HEK293T (cell line): ENCODE measurements around the gene SEMA4C.

Source experiments
- CTCF ChIA-PET: fragments of 350-600 bp; formaldehyde crosslinking; extraction: SDS; loops from one replicate; lab custom pipeline; 2021; ENCODE audit warnings: antibody characterized with exemption, inconsistent platforms; lab: Yijun Ruan, JAX
- POLR2A ChIA-PET: fragments of 350-600 bp; formaldehyde crosslinking; extraction: SDS; loops from one replicate; lab custom pipeline; 2020; ENCODE audit warnings: antibody characterized with exemption, inconsistent platforms; lab: Yijun Ruan, JAX
- DNase-seq: peaks from one replicate; pipeline ENCODE4 v3.0.0; 2012; ENCODE audit warnings: mixed read lengths; ENCODE audit errors: extremely low spot score
- ARNT ChIP-seq: fragments of 450-650 bp; IDR thresholded peaks from 2 replicates; pipeline ENCODE4 v1.6.1; 2017; ENCODE audit warnings: mild to moderate bottlenecking
- BHLHE40 ChIP-seq: fragments of 450-650 bp; IDR thresholded peaks from 2 replicates; pipeline ENCODE4 v1.6.1; 2016; ENCODE audit warnings: mild to moderate bottlenecking, moderate library complexity, borderline replicate concordance
- CTBP1 ChIP-seq: fragments of 450-650 bp; IDR thresholded peaks from 2 replicates; pipeline ENCODE4 v1.6.1; 2016; ENCODE audit warnings: borderline replicate concordance
- ELF4 ChIP-seq: fragments of 450-650 bp; IDR thresholded peaks from 2 replicates; pipeline ENCODE4 v1.6.1; 2017; ENCODE audit warnings: antibody characterized with exemption
- FOXA1 ChIP-seq: fragments of 450-650 bp; IDR thresholded peaks from 2 replicates; pipeline ENCODE4 v1.6.1; 2016; ENCODE audit warnings: mild to moderate bottlenecking
- FOXK2 ChIP-seq: fragments of 450-650 bp; IDR thresholded peaks from 2 replicates; pipeline ENCODE4 v1.6.1; 2016; ENCODE audit warnings: mild to moderate bottlenecking
- FOXM1 ChIP-seq: fragments of 450-650 bp; IDR thresholded peaks from 2 replicates; pipeline ENCODE4 v1.6.1; 2017; ENCODE audit warnings: mild to moderate bottlenecking, borderline replicate concordance
- HDGF ChIP-seq: fragments of 450-650 bp; IDR thresholded peaks from 2 replicates; pipeline ENCODE4 v1.6.1; 2017; ENCODE audit warnings: antibody characterized with exemption, borderline replicate concordance
- L3MBTL2 ChIP-seq: fragments of 450-650 bp; conservative IDR thresholded peaks from 2 replicates; pipeline ENCODE4 v1.6.1; 2016; ENCODE audit warnings: mild to moderate bottlenecking
- LEF1 ChIP-seq: fragments of 450-650 bp; IDR thresholded peaks from 2 replicates; pipeline ENCODE4 v1.6.1; 2017; ENCODE audit warnings: mild to moderate bottlenecking, borderline replicate concordance
- NFRKB ChIP-seq: fragments of 450-650 bp; IDR thresholded peaks from 2 replicates; pipeline ENCODE4 v1.6.1; 2016; ENCODE audit warnings: mild to moderate bottlenecking, moderate library complexity
- SP1 ChIP-seq: fragments of 450-650 bp; IDR thresholded peaks from 2 replicates; pipeline ENCODE4 v1.6.1; 2017
- SUZ12 ChIP-seq: fragments of 450-650 bp; IDR thresholded peaks from 2 replicates; pipeline ENCODE4 v1.6.1; 2016; ENCODE audit warnings: mild to moderate bottlenecking
- TARDBP ChIP-seq: fragments of 450-650 bp; IDR thresholded peaks from 2 replicates; pipeline ENCODE4 v1.6.1; 2016
- ZNF384 ChIP-seq: fragments of 450-650 bp; IDR thresholded peaks from 2 replicates; pipeline ENCODE4 v1.6.1; 2016
- TF ChIP-seq, protein P1 (sequence below): fragments of 450-650 bp; IDR thresholded peaks from 2 replicates; pipeline ENCODE4 v1.6.1; 2016

SEMA4C gene

GRCh38 chr2:96882906-96883305 lies 13.0 kb upstream of the SEMA4C start:
- CTCF ChIA-PET, result no interaction called here
- TF ChIP-seq ELF4 (no peak), L3MBTL2 (no peak), TARDBP (no peak)
- POLR2A ChIA-PET, result no interaction called here
- DNase-seq, result no peak

- no peak for DNase-seq
- ChIA-PET CTCF (no interaction called here), POLR2A (interaction anchor here (1.8 kb wide), 1 partner anchor 8 kb away, joined by 4 read pairs; no protein-coding TSS in a partner anchor)
- TF ChIP-seq LEF1 (no peak), ARNT (no peak), FOXA1 (no peak), NFRKB (no peak), ELF4 (no peak), ZNF384 (no peak), CTBP1 (no peak), FOXK2 (no peak), HDGF (no peak), FOXM1 (no peak), SUZ12 (no peak), BHLHE40 (no peak), L3MBTL2 (no peak), SP1 (no peak), TARDBP (no peak)
- TF ChIP-seq, protein P1, sequence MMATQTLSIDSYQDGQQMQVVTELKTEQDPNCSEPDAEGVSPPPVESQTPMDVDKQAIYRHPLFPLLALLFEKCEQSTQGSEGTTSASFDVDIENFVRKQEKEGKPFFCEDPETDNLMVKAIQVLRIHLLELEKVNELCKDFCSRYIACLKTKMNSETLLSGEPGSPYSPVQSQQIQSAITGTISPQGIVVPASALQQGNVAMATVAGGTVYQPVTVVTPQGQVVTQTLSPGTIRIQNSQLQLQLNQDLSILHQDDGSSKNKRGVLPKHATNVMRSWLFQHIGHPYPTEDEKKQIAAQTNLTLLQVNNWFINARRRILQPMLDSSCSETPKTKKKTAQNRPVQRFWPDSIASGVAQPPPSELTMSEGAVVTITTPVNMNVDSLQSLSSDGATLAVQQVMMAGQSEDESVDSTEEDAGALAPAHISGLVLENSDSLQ, result no peak
Measured at GRCh38 chr2:96882230-96882629, 12.3 kb upstream of the SEMA4C start.

- TF ChIP-seq NFRKB (no peak), LEF1 (no peak), BHLHE40 (no peak), FOXA1 (no peak), HDGF (no peak), L3MBTL2 (no peak)
- CTCF ChIA-PET, result no interaction called here
- DNase-seq, result no peak
- POLR2A ChIA-PET, result interaction anchor here (0.9 to 1.8 kb wide), 3 partner anchors 9 to 13 kb away, joined by 4 to 6 read pairs (median 4); no protein-coding TSS in a partner anchor
Measured at GRCh38 chr2:96881349-96882195, 11.7 kb upstream of the SEMA4C start.

DNA sequence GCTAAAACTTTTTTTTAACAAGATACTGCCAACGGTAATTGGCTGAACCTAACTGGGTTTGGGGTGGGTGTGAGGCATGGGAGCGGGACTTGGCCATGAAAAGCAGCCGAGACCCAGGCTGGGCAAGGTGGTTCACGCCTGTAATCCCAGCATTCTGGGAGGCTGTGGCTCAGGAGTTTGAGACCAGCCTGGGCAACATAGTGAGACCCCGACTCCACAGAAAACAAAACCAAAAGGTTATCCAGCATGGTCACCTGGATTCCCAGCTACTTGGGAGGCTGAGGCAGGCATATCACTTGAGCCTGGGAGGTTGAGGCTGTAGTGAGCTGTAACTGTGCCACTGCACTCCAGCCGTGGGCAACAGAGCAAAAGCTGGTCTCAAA lies 11.0 kb upstream of the SEMA4C start:
- DNase-seq, result no peak
- TF ChIP-seq CTBP1, result no peak
- TF ChIP-seq FOXK2, result no peak
- TF ChIP-seq LEF1, result no peak
- TF ChIP-seq, protein P1, result no peak
- TF ChIP-seq TARDBP, result no peak
- TF ChIP-seq NFRKB, result no peak
- TF ChIP-seq SUZ12, result no peak
- TF ChIP-seq L3MBTL2, result no peak
- no peak for TF ChIP-seq ZNF384
- no peak for TF ChIP-seq FOXM1
- no peak for TF ChIP-seq SP1
- no peak for TF ChIP-seq FOXA1
- TF ChIP-seq BHLHE40, result no peak
- ChIA-PET CTCF (no interaction called here), POLR2A (interaction anchor here (0.9 to 1.8 kb wide), 3 partner anchors 9 to 13 kb away, joined by 4 to 6 read pairs (median 4); no protein-coding TSS in a partner anchor)

DNA sequence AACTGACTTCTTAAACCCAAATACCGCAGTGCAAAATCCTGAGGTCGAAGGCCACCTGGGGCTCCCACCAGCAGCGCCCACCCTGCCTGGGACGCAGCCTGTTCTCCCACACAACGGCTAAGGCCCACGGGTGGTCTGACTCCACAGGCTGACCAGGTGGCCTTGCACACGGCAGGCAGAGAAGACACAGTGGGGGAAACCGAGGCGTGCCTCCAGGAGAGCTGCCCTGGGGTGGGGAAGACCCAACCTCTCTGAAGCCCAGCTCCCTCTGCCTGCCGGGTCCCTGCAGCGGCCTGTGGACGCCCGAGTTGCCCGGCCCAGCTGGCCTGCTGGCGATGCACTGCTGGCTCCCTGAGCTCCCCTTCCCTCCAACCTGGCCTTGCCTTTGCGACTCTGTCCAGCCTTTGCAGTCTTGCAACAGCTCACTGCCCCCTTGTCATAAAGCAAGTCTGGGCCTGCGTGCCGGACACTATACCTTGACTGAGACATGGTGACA lies 9.7 kb upstream of the SEMA4C start:
- ChIA-PET POLR2A (no interaction called here), CTCF (no interaction called here)
- no peak for TF ChIP-seq SP1
- no peak for TF ChIP-seq SUZ12
- no peak for TF ChIP-seq L3MBTL2
- TF ChIP-seq ZNF384, result no peak
- TF ChIP-seq ARNT, result no peak
- TF ChIP-seq BHLHE40, result no peak
- no peak for TF ChIP-seq ELF4
- no peak for TF ChIP-seq HDGF
- TF ChIP-seq, protein P1, result no peak
- TF ChIP-seq FOXM1, result no peak
- TF ChIP-seq NFRKB, result no peak
- TF ChIP-seq LEF1, result no peak
- TF ChIP-seq CTBP1, result no peak
- no peak for DNase-seq

- ChIA-PET CTCF (no interaction called here), POLR2A (interaction anchor here (1.0 kb wide), 1 partner anchor 10 kb away, joined by 3 read pairs; no protein-coding TSS in a partner anchor)
- no peak for TF ChIP-seq BHLHE40
- TF ChIP-seq FOXM1, result no peak
- no peak for TF ChIP-seq FOXK2
- TF ChIP-seq SP1, result no peak
- TF ChIP-seq LEF1, result no peak
- TF ChIP-seq, protein P1, result no peak
- no peak for DNase-seq
Measured at GRCh38 chr2:96878796-96879544, 9.1 kb upstream of the SEMA4C start.
